Testis (tissue), 3 donors: ENCODE results near the gene MCL1. TPM values are rescaled to one million over a fixed set of nuclear protein-coding genes. Genes with fewer than 3 reads are reported as not detected.

Experiments used
- DNase-seq: peaks from one replicate; pipeline ENCODE4 v3.0.0-alpha.2; 2019
- H3K27ac ChIP-seq, 2 donors: fragments of 200-600 bp; sonication (generic); one replicate each; pipeline ENCODE4 v1.5.1; 2019
- H3K27me3 ChIP-seq: fragments of 200-600 bp; sonication (generic); one replicate; pipeline ENCODE4 v1.5.1; 2019
- H3K36me3 ChIP-seq: fragments of 200-600 bp; sonication (generic); one replicate; pipeline ENCODE4 v1.5.1; 2017; ENCODE audit warnings: low read depth; ENCODE audit errors: missing control alignments
- H3K4me1 ChIP-seq: fragments of 200-600 bp; sonication (generic); one replicate; pipeline ENCODE4 v1.5.1; 2019
- H3K4me3 ChIP-seq, 2 donors: fragments of 200-600 bp; sonication (generic); one replicate each; pipeline ENCODE4 v1.5.1; 2017 to 2019
- H3K9me3 ChIP-seq: fragments of 200-600 bp; sonication (generic); one replicate; pipeline ENCODE4 v1.5.1; 2017
- POLR2A ChIP-seq: fragments of 450-650 bp; IDR thresholded peaks from one replicate; pipeline ENCODE4 v1.6.1; 2017; ENCODE audit warnings: antibody characterized with exemption, mild to moderate bottlenecking, moderate library complexity
- WGBS, 2 donors: methylation state at CpG; one replicate each; pipeline ENCODE4 v1.1.5; 2018; 5-methylcytosine and 5-hydroxymethylcytosine counted together
- intact Hi-C: fragments of 100-400 bp; cut with DNase I; formaldehyde crosslinking; loops from one replicate; pipeline ENCODE4 v1.15.1; 2023; ENCODE audit warnings: low total_unique reads
- polyA plus RNA-seq: library from polyadenylated mRNA; stranded (reverse); fragments of 350-450 nt; fragmentation: Illumina TruSeq; extraction: RNeasy Lipid Tissue Mini Kit (QIAGEN cat#74804); gene quantifications from one replicate; pipeline ENCODE4 v1.2.3, GENCODE V29; 2014; ENCODE audit warnings: low read depth, low replicate concordance; ENCODE audit not compliant: insufficient read depth
- total RNA-seq, 2 donors: library from RNA; depleted of rRNA; stranded (reverse); fragments of >200 nt; gene quantifications; one replicate each; pipeline ENCODE4 v1.2.3, GENCODE V29; 2016
- TF ChIP-seq, protein P1 (sequence below), 3 experiments: fragments of 450-650 bp in 2 of 3; fragments of 200-600 bp in 1 of 3; sonication (generic) in 1 of 3; IDR thresholded peaks; one replicate each; pipeline ENCODE4 v1.5.1; 2016 to 2019; ENCODE audit warnings: antibody characterized with exemption in 3 of 3, mild to moderate bottlenecking in 2 of 3, moderate library complexity in 1 of 3

The MCL1 gene
- total and polyA plus RNA-seq, 3 donors from 2014 or later = 94.1 to 112 (median 111) TPM

DNA sequence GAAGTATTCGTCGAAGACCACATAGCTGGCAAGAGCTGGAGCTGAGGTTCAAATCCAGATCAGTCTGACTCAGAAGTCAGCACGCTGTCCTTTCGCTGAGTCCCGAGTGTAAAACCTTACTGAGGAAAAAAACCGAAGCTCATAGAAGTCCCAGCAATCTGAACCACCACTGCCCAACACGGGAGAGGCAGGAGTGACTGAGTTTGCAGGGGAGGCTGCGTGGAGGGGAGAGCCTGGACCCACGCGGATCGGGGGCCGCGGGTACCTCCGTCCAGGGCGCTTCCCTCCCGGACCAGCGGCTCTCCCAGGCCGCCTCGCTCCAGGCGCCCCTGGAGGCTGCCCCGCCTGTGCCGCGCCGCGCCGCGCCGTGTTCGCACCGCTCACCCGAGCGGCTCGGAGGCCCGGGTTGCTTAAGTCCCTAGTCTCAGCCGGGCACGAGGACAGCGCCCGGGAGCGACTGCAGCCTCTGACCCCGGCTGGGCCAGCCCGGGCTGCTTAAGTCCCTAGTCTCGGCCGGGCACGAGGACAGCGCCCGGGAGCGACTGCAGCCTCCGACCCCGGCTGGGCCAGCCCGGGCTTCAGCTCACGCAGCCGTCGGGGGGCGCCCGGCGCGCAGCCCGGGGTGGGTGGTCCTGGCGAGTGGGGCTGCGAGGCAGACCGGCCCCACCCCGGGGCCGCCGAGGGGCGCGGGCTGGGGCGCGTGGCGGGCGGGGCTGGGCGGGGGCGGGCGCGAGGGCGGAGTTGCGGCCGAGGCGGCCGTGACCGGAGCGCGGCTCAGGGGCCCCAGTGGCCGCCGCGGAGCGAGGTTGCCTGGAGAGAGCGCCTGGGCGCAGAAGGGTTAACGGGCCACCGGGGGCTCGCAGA, 30.5 kb downstream of the MCL1 start, which contains the start of gene ADAMTSL4:
Gene ADAMTSL4, plus strand, starts transcription at position 777 of the 864 bp plus-strand sequence. CDS start 2,881 bp downstream, outside the sequence.
- H3K36me3 ChIP-seq = no peaks in the 10 kb centered on the region
- peaks cover 39% of the 10 kb centered on the region for H3K4me1 ChIP-seq
- peak within 1 kb of the TSS; percentile 59 to 60 for H3K4me3 ChIP-seq
- intact Hi-C loops = no loop called here
- H3K9me3 ChIP-seq = no peaks in the 10 kb centered on the region
- TF ChIP-seq POLR2A = no peak
- TF ChIP-seq, protein P1, sequence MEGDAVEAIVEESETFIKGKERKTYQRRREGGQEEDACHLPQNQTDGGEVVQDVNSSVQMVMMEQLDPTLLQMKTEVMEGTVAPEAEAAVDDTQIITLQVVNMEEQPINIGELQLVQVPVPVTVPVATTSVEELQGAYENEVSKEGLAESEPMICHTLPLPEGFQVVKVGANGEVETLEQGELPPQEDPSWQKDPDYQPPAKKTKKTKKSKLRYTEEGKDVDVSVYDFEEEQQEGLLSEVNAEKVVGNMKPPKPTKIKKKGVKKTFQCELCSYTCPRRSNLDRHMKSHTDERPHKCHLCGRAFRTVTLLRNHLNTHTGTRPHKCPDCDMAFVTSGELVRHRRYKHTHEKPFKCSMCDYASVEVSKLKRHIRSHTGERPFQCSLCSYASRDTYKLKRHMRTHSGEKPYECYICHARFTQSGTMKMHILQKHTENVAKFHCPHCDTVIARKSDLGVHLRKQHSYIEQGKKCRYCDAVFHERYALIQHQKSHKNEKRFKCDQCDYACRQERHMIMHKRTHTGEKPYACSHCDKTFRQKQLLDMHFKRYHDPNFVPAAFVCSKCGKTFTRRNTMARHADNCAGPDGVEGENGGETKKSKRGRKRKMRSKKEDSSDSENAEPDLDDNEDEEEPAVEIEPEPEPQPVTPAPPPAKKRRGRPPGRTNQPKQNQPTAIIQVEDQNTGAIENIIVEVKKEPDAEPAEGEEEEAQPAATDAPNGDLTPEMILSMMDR (IDR thresholded peaks at IDR 0.05) = no peak
- 0% methylated on average over 6 to 66 of the region's 91 CpGs for WGBS, 2 donors
- DNase-seq = peak; percentile 60
- peak within 1 kb of the TSS; percentile 82 to 87 for H3K27ac ChIP-seq
- H3K27me3 ChIP-seq = no peaks in the 10 kb centered on the region

DNA sequence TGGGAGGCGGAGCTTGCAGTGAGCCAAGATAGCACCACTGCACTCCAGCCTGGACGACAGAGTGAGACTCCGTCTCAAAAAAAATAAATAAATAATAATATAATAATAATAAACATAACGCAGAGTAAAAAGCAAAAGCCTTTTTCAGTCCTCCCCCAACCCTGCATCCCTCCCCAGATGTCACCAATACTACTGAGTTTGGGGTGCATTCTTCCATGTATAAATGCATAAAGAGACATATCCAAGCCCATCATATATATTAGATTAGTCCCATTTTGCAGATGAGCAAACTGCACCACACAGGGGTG, 31.1 kb downstream of the MCL1 start:
- WGBS, 2 donors = 48 to 50% methylated on average over 4 of the region's 4 CpGs
- Histone ChIP-seq H3K9me3 (no peaks in the 10 kb centered on the region), H3K27ac (peak overlapping the region; percentile 59 to 87), H3K4me1 (peaks cover 37% of the 10 kb centered on the region), H3K27me3 (no peaks in the 10 kb centered on the region), H3K4me3 (peak overlapping the region in 1 of 2 donors; percentile 60), H3K36me3 (no peaks in the 10 kb centered on the region)
- no peak for DNase-seq
- intact Hi-C loops = no loop called here
- TF ChIP-seq POLR2A = no peak
- TF ChIP-seq, protein P1 (IDR thresholded peaks at IDR 0.05) = no peak

DNA sequence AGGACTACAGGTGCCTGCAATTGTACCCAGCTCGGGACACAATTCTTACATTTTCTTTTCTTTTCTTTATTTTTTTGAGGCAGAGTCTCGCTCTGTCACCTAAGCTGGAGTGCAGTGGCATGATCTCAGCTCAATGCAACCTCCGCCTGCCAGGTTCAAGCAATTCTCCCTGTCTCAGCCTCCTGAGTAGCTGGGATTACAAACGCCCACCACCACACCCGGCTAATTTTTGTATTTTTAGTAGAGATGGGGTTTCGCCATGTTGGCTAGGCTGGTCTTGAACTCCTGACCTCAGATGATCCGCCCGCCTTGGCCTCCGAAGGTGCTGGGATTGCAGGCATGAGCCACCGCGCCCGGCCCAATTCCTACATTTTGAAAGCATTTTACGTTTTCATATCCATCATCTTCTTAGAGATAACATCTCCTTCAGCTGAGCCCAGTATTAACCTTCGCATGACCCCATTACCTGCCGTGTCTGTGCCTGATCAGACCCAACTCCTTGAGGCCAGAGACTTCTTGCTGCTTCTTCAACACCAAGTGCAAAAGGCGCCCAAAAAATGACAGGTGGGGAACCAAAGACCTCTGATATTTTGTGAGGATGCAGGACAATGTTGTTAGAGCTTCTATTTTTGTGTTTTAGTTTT, 33.0 kb downstream of the MCL1 start:
- H3K36me3 ChIP-seq = no peaks in the 10 kb centered on the region
- no peaks in the 10 kb centered on the region for H3K9me3 ChIP-seq
- peaks cover 19% of the 10 kb centered on the region for H3K4me1 ChIP-seq
- no peaks in the 10 kb centered on the region for H3K27me3 ChIP-seq
- no peak overlapping the region for H3K27ac ChIP-seq
- no peak for TF ChIP-seq POLR2A
- TF ChIP-seq, protein P1 (IDR thresholded peaks at IDR 0.05) = no peak
- no peak for DNase-seq
- 84 to 89% methylated on average over 12 to 16 of the region's 16 CpGs for WGBS, 2 donors
- intact Hi-C loops = no loop called here
- H3K4me3 ChIP-seq = no peak overlapping the region

DNA sequence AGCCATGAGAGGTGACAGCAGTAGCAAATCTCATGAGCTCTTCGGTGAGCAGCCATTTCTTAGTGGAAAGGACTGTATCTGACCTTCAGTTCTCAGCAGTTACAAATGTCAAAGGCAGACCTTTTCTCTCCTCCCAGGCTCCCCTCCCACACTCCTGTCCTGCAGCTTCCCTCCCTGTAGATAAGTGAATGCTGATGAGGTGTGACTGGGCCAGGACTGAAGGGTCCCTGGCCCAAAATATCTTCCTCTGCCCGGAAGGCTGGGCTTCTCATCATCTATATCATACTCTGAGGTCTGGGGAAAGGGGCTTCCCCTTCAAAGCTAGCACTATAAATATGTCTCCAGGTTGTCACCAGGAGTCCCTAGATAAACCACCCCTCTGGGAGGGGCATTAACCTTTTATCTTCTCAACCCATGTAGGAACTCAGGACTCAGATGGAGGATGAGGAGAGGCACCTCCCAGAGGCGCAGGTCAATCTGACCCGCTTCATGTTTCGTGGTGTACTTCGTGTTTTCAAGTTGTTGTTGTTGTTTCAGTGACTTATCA, 33.9 kb downstream of the MCL1 start:
- DNase-seq = no peak
- TF ChIP-seq POLR2A = no peak
- intact Hi-C loops = no loop called here
- H3K9me3 ChIP-seq = no peaks in the 10 kb centered on the region
- H3K4me3 ChIP-seq = no peak overlapping the region
- H3K27ac ChIP-seq = no peak overlapping the region
- H3K4me1 ChIP-seq = peaks cover 12% of the 10 kb centered on the region
- no peaks in the 10 kb centered on the region for H3K27me3 ChIP-seq
- 63 to 73% methylated on average over 6 of the region's 6 CpGs for WGBS, 2 donors
- H3K36me3 ChIP-seq = no peaks in the 10 kb centered on the region

DNA sequence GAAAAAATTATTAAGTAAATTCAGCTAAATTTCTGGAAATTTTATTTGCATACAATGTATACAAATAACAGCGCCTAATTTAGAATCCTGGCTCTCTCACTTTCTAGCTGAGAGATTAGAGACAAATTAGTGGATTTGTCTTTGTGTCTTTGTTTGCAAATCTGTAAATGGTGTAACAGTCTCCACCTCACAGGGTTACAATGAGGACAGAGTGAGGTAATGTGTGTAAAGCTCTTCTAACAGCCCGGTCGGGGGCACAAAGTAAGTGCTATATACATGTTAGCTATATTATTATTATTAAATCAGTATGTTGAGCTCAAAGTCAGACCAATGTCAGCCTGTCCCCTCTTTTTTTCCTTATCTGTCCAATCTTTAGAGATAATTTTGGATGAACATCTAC, 35.2 kb downstream of the MCL1 start:
- WGBS, 2 donors = 67 to 72% methylated on average over 3 of the region's 3 CpGs
- H3K36me3 ChIP-seq = no peaks in the 10 kb centered on the region
- intact Hi-C loops = no loop called here
- DNase-seq = no peak
- TF ChIP-seq POLR2A = no peak
- TF ChIP-seq, protein P1 (IDR thresholded peaks at IDR 0.05) = no peak
- H3K4me3 ChIP-seq = no peak overlapping the region
- H3K4me1 ChIP-seq = no peaks in the 10 kb centered on the region
- H3K9me3 ChIP-seq = no peaks in the 10 kb centered on the region
- H3K27me3 ChIP-seq = no peaks in the 10 kb centered on the region
- H3K27ac ChIP-seq = no peak overlapping the region
